HL-60 (cell line): ENCODE results near the gene TTC24.

Source experiments
- DNase-seq, 2 experiments: peaks; one replicate each; pipeline ENCODE4 v3.0.0-alpha.2; 2010 to 2020; ENCODE audit warnings: low read depth in 1 of 2, low spot score in 1 of 2
- H3K27ac ChIP-seq: fragments of 250-450 bp; sonication (Bioruptor Pico); replicated peaks from 2 replicates; pipeline ENCODE4 v1.5.1; 2020; ENCODE audit warnings: mild to moderate bottlenecking, moderate library complexity
- H3K27me3 ChIP-seq: fragments of 250-450 bp; sonication (Bioruptor Pico); 2 replicates; pipeline ENCODE4 v1.5.1; 2021; ENCODE audit warnings: mild to moderate bottlenecking, moderate library complexity; ENCODE audit not compliant: insufficient read depth, poor library complexity, severe bottlenecking
- H3K4me3 ChIP-seq: replicated peaks from 2 replicates; pipeline ENCODE4 v1.5.1; 2011; ENCODE audit warnings: mild to moderate bottlenecking, control low read depth, low read length; ENCODE audit not compliant: insufficient read depth
- CTCF ChIP-seq: IDR thresholded peaks from one replicate; pipeline ENCODE4 v1.5.1; 2011; ENCODE audit warnings: low read length, control low read depth, inconsistent platforms; ENCODE audit not compliant: insufficient read depth
- GABPA ChIP-seq: IDR thresholded peaks from 2 replicates; pipeline ENCODE4 v1.6.1; 2012; ENCODE audit warnings: low read depth
- POLR2AphosphoS5 ChIP-seq: IDR thresholded peaks from 2 replicates; pipeline ENCODE4 v1.6.1; 2012; ENCODE audit warnings: low read depth
- REST ChIP-seq: IDR thresholded peaks from 2 replicates; pipeline ENCODE4 v1.6.1; 2012; ENCODE audit warnings: low read depth; ENCODE audit not compliant: insufficient replicate concordance
- SPI1 ChIP-seq: IDR thresholded peaks from 2 replicates; pipeline ENCODE4 v1.6.1; 2012; ENCODE audit warnings: low read depth, mild to moderate bottlenecking, borderline replicate concordance
- long read RNA-seq: library from polyadenylated mRNA; unstranded; transcript quantifications from one replicate; pipeline ENCODE4 v2.0.0, GENCODE V29; 2020

TTC24 gene
- long read RNA-seq = 0 reads

DNA sequence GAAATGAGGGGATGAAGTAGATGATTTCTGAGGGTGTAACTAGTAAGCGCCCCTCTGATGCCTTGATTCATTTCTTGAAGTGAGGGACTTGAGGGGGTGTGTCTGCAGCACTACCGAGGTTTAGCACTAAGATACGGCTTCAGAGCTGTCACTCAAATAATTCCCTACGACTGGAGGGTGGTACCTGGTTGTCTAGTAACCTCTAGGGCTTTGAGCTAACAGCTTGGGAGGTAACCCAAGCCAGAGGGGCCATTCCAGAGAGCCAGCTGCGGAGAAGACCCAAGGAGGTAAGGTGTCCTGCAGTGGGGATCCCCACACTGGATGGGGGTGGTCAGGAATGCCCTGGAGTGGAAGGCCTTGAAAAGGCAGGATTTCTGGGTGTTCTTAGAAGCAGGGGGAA lies at the start of gene TTC24:
TSS of gene TTC24 (plus strand) at position 252 of the 400 bp plus-strand sequence. CDS start 1,642 bp downstream, outside the sequence.
- no peak within 1 kb of the TSS for H3K27ac ChIP-seq
- no peaks in the 10 kb centered on the region for H3K27me3 ChIP-seq
- no peak within 1 kb of the TSS for H3K4me3 ChIP-seq
- no peak for DNase-seq
- TF ChIP-seq SPI1 (no peak), GABPA (no peak), CTCF (no peak), POLR2AphosphoS5 (no peak), REST (no peak)

DNA sequence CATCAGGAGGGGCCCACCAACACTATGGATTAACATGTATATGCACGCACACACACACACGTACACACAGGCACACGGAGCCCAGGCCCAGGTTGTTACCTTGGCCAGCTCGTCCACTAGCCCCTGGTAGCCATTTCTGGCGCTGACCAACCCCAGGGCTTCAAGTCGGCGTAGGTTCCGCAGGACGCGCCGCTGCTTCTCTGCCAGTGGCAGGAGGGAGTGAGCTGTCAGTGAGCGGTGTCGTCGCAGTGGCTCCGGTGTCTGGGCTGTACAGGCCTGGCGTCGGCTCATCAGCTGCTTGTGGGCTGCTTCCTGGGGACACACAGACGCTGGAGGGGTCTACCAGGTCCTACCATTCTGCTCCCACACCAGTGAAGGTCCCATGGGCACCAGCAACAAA lies 49.5 kb upstream of the TTC24 start:
- DNase-seq = no peak
- Histone ChIP-seq H3K4me3 (no peak overlapping the region), H3K27ac (no peak overlapping the region), H3K27me3 (no peaks in the 10 kb centered on the region)
- TF ChIP-seq SPI1 (no peak), POLR2AphosphoS5 (no peak), REST (no peak), CTCF (no peak), GABPA (no peak)

- Histone ChIP-seq H3K27me3 (no peaks in the 10 kb centered on the region), H3K27ac (no peak overlapping the region), H3K4me3 (no peak overlapping the region)
- TF ChIP-seq POLR2AphosphoS5 (no peak), CTCF (no peak), GABPA (no peak), SPI1 (no peak)
- no peak for DNase-seq
These were observed 47.1 kb upstream of the TTC24 start for GRCh38 chr1:156532374-156532773.
